ENCODE data around the gene PPP6R2. TPM values are rescaled to one million over a fixed set of nuclear protein-coding genes. Genes with fewer than 3 reads are reported as not detected.
A peak's percentile ranks its signal among the peaks of the same experiment; 100 is the strongest.

PPP6R2 gene
- total RNA-seq, 1 experiment from 2014 or later = 61.3 TPM

DNA sequence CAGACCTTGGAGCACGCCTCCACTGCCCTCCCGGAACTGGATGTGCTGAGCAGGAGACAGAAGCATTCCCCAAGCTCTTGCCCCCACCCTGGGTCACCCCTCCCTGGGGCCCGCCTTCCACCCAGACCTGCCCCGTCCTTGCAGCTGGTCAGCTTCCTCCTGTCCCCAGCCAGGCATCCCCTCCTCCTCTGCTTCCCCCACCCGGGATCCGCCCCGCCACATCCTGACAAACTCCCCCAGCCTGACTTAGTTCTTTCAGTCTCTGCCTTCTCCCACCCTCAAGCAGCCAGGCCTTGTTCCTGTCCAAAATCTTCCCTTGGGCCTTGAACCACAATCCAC is 34.6 kb upstream of the PPP6R2 start (continued):
- TF ChIP-seq POLR2AphosphoS5 (IDR thresholded peaks at IDR 0.05; ENCODE audit: low read depth, low read length) = no peak
- no peak for TF ChIP-seq MAX (IDR thresholded peaks at IDR 0.05)
- TF ChIP-seq ATF3 (IDR thresholded peaks at IDR 0.05) = no peak
- TF ChIP-seq SRF (IDR thresholded peaks at IDR 0.05; ENCODE audit: low read depth) = no peak
- no peak for TF ChIP-seq CTCF (IDR thresholded peaks at IDR 0.05 in 2 of 3, conservative IDR thresholded peaks at IDR 0.05 in 1 of 3; ENCODE audit: borderline replicate concordance in 1 of 3, insufficient read depth in 1 of 3, low read depth in 2 of 3, low read length in 2 of 3)
- no peak for TF ChIP-seq ZNF274 (IDR thresholded peaks at IDR 0.05; ENCODE audit: low read depth, low read length)
- no peak for TF ChIP-seq EZH2phosphoT487 (IDR thresholded peaks at IDR 0.05; ENCODE audit: borderline replicate concordance)
- no peak for TF ChIP-seq ELF1 (IDR thresholded peaks at IDR 0.05; ENCODE audit: borderline replicate concordance, low read depth)
- no peak for TF ChIP-seq YY1 (IDR thresholded peaks at IDR 0.05; ENCODE audit: extremely low read depth, insufficient replicate concordance, low read depth, low read length)
- TF ChIP-seq FOSL1 (IDR thresholded peaks at IDR 0.05; ENCODE audit: low read depth) = no peak
- no peak for TF ChIP-seq POLR2A (IDR thresholded peaks at IDR 0.05; ENCODE audit: borderline replicate concordance, extremely low read depth, insufficient read depth, insufficient read length)

DNA sequence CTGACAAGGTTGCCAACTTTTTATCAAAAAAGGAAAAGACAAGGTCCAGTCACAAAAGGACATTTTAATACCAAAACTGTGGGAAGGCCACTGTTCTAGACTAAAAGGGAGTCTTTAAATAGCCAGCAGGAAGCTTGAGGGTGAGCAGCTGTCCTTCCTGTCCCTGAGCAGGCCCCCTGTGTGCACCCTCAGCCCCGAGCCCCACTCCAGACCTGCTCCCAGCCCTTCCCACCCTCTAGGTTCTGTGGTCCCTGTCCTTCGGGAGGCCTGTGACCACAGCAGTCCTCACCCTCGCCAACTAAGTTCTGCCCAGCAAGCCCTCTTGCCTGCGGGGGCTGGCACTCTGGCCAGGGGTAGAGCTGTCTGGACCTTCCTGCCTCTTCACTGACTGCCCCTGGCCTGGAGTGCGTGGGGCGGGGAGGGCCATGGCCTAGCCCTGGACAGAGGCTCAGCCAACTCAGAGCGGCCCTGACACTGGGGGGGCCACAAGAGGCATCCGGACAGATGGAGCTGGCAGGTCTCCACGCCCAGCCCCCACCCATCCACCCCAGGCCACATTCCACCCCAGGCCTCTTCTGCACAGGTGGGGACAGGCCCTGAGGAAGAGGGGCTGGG is 34.0 kb upstream of the PPP6R2 start:
- H3K4me3 ChIP-seq (replicated peaks in 1 of 2; ENCODE audit: low read depth in 1 of 2, low read length in 2 of 2) = no peak overlapping the region
- ChIA-PET RAD21 (ENCODE audit: low non-redundant PET in 1 of 2, low total read pairs in 2 of 2, uncharacterized antibody in 2 of 2, unreplicated experiment in 2 of 2) (no interaction called here), CTCF (no interaction called here), POLR2A (no interaction called here)
- H3K9me3 ChIP-seq (ENCODE audit: control insufficient read depth in 1 of 2, insufficient read depth in 1 of 2, low read depth in 1 of 2, low read length in 2 of 2) = no peaks in the 10 kb centered on the region
- no peaks in the 10 kb centered on the region for H3K27me3 ChIP-seq (ENCODE audit: insufficient read depth, low read length)
- BruUV-seq (replicated peaks) = no TSS peak
- no peak for ATAC-seq
- no peak for DNase-seq (ENCODE audit: low read depth, low spot score)
- no peak overlapping the region for H3K4me2 ChIP-seq (ENCODE audit: low read length)
- no peaks in the 10 kb centered on the region for H3K36me3 ChIP-seq (ENCODE audit: control insufficient read depth in 1 of 2, insufficient read depth in 2 of 2, low read length in 2 of 2)
- peaks cover 19 to 41% of the 10 kb centered on the region in 2 experiments for H3K4me1 ChIP-seq (ENCODE audit: control insufficient read depth in 1 of 2, insufficient read depth in 2 of 2, low read length in 2 of 2)
- H3K79me2 ChIP-seq (ENCODE audit: insufficient read depth, low read length) = peaks cover 29% of the 10 kb centered on the region
- peak overlapping the region; percentile 43; the same call in 1 of the 2 replicates for H3K27ac ChIP-seq (ENCODE audit: low read depth, low read length)
- H2AFZ ChIP-seq (ENCODE audit: low read depth, low read length, poor library complexity, severe bottlenecking) = no peak overlapping the region
- intact Hi-C loops (cut with micrococcal nuclease) = no loop called here
- H3K9ac ChIP-seq (ENCODE audit: low read length) = no peak overlapping the region
- no peaks in the 10 kb centered on the region for H4K20me1 ChIP-seq (ENCODE audit: insufficient read depth)
- no peaks in the 10 kb centered on the region for H3K9me2 ChIP-seq (ENCODE audit: insufficient read depth)
- TF ChIP-seq, protein P1, sequence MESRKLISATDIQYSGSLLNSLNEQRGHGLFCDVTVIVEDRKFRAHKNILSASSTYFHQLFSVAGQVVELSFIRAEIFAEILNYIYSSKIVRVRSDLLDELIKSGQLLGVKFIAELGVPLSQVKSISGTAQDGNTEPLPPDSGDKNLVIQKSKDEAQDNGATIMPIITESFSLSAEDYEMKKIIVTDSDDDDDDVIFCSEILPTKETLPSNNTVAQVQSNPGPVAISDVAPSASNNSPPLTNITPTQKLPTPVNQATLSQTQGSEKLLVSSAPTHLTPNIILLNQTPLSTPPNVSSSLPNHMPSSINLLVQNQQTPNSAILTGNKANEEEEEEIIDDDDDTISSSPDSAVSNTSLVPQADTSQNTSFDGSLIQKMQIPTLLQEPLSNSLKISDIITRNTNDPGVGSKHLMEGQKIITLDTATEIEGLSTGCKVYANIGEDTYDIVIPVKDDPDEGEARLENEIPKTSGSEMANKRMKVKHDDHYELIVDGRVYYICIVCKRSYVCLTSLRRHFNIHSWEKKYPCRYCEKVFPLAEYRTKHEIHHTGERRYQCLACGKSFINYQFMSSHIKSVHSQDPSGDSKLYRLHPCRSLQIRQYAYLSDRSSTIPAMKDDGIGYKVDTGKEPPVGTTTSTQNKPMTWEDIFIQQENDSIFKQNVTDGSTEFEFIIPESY (IDR thresholded peaks at IDR 0.05; ENCODE audit: extremely low read depth, insufficient replicate concordance, low read length) = no peak
- TF ChIP-seq ATF3 (IDR thresholded peaks at IDR 0.05) = no peak
- TF ChIP-seq YY1 (IDR thresholded peaks at IDR 0.05; ENCODE audit: extremely low read depth, insufficient replicate concordance, low read depth, low read length) = no peak
- TF ChIP-seq POLR2AphosphoS5 (IDR thresholded peaks at IDR 0.05; ENCODE audit: low read depth, low read length) = no peak
- no peak for TF ChIP-seq ZNF274 (IDR thresholded peaks at IDR 0.05; ENCODE audit: low read depth, low read length)
- no peak for TF ChIP-seq ZFX (IDR thresholded peaks at IDR 0.05)
- TF ChIP-seq POLR2A (IDR thresholded peaks at IDR 0.05; ENCODE audit: borderline replicate concordance, extremely low read depth, insufficient read depth, insufficient read length) = no peak
- no peak for TF ChIP-seq CTCF (IDR thresholded peaks at IDR 0.05 in 2 of 3, conservative IDR thresholded peaks at IDR 0.05 in 1 of 3; ENCODE audit: borderline replicate concordance in 1 of 3, insufficient read depth in 1 of 3, low read depth in 2 of 3, low read length in 2 of 3)
- no peak for TF ChIP-seq ELF1 (IDR thresholded peaks at IDR 0.05; ENCODE audit: borderline replicate concordance, low read depth)
